Trophoblast cell (in vitro differentiated cells and primary cell): Measurements from ENCODE around the gene SHROOM3.
A peak's percentile ranks its signal among the peaks of the same experiment; 100 is the strongest.

Source experiments
- DNase-seq, 2 donors: peaks; one replicate each; pipeline ENCODE4 v3.0.0-alpha.2; 2016
- H2AFZ ChIP-seq: 2 replicates; pipeline ENCODE4 v1.6.1; 2013; ENCODE audit warnings: low read length, moderate library complexity, mild to moderate bottlenecking; ENCODE audit not compliant: insufficient read depth, poor library complexity
- H2AK5ac ChIP-seq: 2 replicates; pipeline ENCODE4 v1.6.1; 2013; ENCODE audit warnings: mild to moderate bottlenecking, low read length
- H2BK120ac ChIP-seq: 2 replicates; pipeline ENCODE4 v1.6.1; 2013; ENCODE audit warnings: low read length, mild to moderate bottlenecking, moderate library complexity; ENCODE audit not compliant: insufficient read depth, poor library complexity
- H2BK12ac ChIP-seq: 2 replicates; pipeline ENCODE4 v1.6.1; 2013; ENCODE audit warnings: mild to moderate bottlenecking, low read length, moderate library complexity
- H2BK5ac ChIP-seq: 2 replicates; pipeline ENCODE4 v1.6.1; 2013; ENCODE audit warnings: low read length, low read depth, moderate library complexity, mild to moderate bottlenecking; ENCODE audit not compliant: poor library complexity
- H3K14ac ChIP-seq: 2 replicates; pipeline ENCODE4 v1.6.1; 2013; ENCODE audit warnings: mild to moderate bottlenecking, low read length
- H3K18ac ChIP-seq: 2 replicates; pipeline ENCODE4 v1.6.1; 2013; ENCODE audit warnings: mild to moderate bottlenecking, low read length
- H3K23ac ChIP-seq: 2 replicates; pipeline ENCODE4 v1.6.1; 2013; ENCODE audit warnings: low read length
- H3K27ac ChIP-seq: 2 replicates; pipeline ENCODE4 v1.5.1; 2013; ENCODE audit warnings: low read depth, mild to moderate bottlenecking, inconsistent platforms, low read length, moderate library complexity
- H3K27me3 ChIP-seq: 2 replicates; pipeline ENCODE4 v1.6.1; 2013; ENCODE audit warnings: inconsistent platforms, mild to moderate bottlenecking, low read length, moderate library complexity; ENCODE audit not compliant: insufficient read depth
- H3K36me3 ChIP-seq, 2 experiments: 1 replicate in 1 of 2; 2 replicates in 1 of 2; pipeline ENCODE4 v1.6.1; 2013; ENCODE audit warnings: low read length in 2 of 2, mild to moderate bottlenecking in 2 of 2, moderate library complexity in 1 of 2; ENCODE audit not compliant: insufficient read depth in 2 of 2, control insufficient read depth in 1 of 2
- H3K4ac ChIP-seq: 2 replicates; pipeline ENCODE4 v1.6.1; 2013; ENCODE audit warnings: low read depth, mild to moderate bottlenecking, low read length, moderate library complexity
- H3K4me1 ChIP-seq, 2 experiments: 1 replicate in 1 of 2; 2 replicates in 1 of 2; pipeline ENCODE4 v1.6.1; 2013; ENCODE audit warnings: low read length in 2 of 2, mild to moderate bottlenecking in 2 of 2, moderate library complexity in 1 of 2; ENCODE audit not compliant: insufficient read depth in 2 of 2, control insufficient read depth in 1 of 2
- H3K4me2 ChIP-seq: 2 replicates; pipeline ENCODE4 v1.6.1; 2013; ENCODE audit warnings: inconsistent platforms, mild to moderate bottlenecking, low read length, moderate library complexity
- H3K4me3 ChIP-seq: 2 replicates; pipeline ENCODE4 v1.5.1; 2013; ENCODE audit warnings: mild to moderate bottlenecking, low read depth, low read length, inconsistent platforms
- H3K79me1 ChIP-seq: one replicate; pipeline ENCODE4 v1.6.1; 2013; ENCODE audit warnings: low read length
- H3K79me2 ChIP-seq: 2 replicates; pipeline ENCODE4 v1.6.1; 2013; ENCODE audit warnings: low read length, mild to moderate bottlenecking; ENCODE audit not compliant: control insufficient read depth, insufficient read depth, poor library complexity
- H3K9ac ChIP-seq: 2 replicates; pipeline ENCODE4 v1.6.1; 2013; ENCODE audit warnings: mild to moderate bottlenecking, low read length
- H3K9me3 ChIP-seq: 2 replicates; pipeline ENCODE4 v1.6.1; 2013; ENCODE audit warnings: low read depth, mild to moderate bottlenecking, control low read depth, inconsistent platforms, low read length; ENCODE audit not compliant: insufficient read depth
- H4K12ac ChIP-seq: 2 replicates; pipeline ENCODE4 v1.6.1; 2013; ENCODE audit warnings: low read depth, mild to moderate bottlenecking, low read length, moderate library complexity
- H4K8ac ChIP-seq: 2 replicates; pipeline ENCODE4 v1.6.1; 2013; ENCODE audit warnings: low read depth, mild to moderate bottlenecking, low read length, moderate library complexity
- H4K91ac ChIP-seq: one replicate; pipeline ENCODE4 v1.6.1; 2013; ENCODE audit warnings: low read depth, mild to moderate bottlenecking, low read length, moderate library complexity
- WGBS: extraction: QIAGEN DNeasy Blood & Tissue Kit; methylation state at CpG from one replicate; pipeline ENCODE4 v1.1.7; 2013; ENCODE audit warnings: missing lambda C conversion rate; ENCODE audit not compliant: insufficient read length, insufficient coverage; ENCODE audit errors: extremely low coverage; 5-methylcytosine and 5-hydroxymethylcytosine counted together

SHROOM3 gene

DNA sequence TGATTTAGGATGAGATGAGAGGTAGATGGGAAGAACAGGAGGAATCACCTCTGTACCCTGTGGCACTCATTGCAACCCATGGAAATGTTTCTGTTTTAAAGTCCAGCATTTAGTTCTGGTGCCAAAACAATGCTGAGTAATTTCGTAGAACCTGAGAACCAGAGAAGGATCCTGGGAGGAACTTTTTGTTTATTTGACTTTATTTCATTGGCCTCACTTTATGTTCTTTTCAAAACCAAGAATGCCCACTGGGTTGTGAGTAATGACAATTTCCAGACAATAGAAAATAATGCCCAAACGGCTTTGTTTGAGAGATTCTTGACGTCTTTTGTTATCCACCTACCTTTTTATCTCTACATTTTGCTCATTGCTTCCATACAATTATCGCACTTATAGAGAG is 111.3 kb downstream of the SHROOM3 start:
- no peak overlapping the region for H3K27ac ChIP-seq
- H3K4ac ChIP-seq: no peak overlapping the region
- DNase-seq: no peak
- no peaks in the 10 kb centered on the region for H3K9me3 ChIP-seq
- H3K18ac ChIP-seq: no peak overlapping the region
- no peak overlapping the region for H3K9ac ChIP-seq
- no peak overlapping the region for H4K8ac ChIP-seq
- H2AFZ ChIP-seq: no peak overlapping the region
- H2BK5ac ChIP-seq: no peak overlapping the region
- H3K79me2 ChIP-seq: no peaks in the 10 kb centered on the region
- no peak overlapping the region for H4K91ac ChIP-seq
- H3K4me3 ChIP-seq: no peak overlapping the region
- no peaks in the 10 kb centered on the region for H3K27me3 ChIP-seq
- H3K23ac ChIP-seq: no peak overlapping the region
- WGBS: no CpG with 5 or more reads among the region's 4 CpGs
- no peak overlapping the region for H2AK5ac ChIP-seq
- no peak overlapping the region for H3K14ac ChIP-seq
- H3K36me3 ChIP-seq: no peaks in the 10 kb centered on the region
- H2BK120ac ChIP-seq: no peak overlapping the region
- H3K4me1 ChIP-seq: peaks cover 0 to 2% of the 10 kb centered on the region in 2 experiments
- H2BK12ac ChIP-seq: no peak overlapping the region
- H3K4me2 ChIP-seq: no peak overlapping the region
- no peak overlapping the region for H4K12ac ChIP-seq
- H3K79me1 ChIP-seq: peaks cover 3% of the 10 kb centered on the region

DNA sequence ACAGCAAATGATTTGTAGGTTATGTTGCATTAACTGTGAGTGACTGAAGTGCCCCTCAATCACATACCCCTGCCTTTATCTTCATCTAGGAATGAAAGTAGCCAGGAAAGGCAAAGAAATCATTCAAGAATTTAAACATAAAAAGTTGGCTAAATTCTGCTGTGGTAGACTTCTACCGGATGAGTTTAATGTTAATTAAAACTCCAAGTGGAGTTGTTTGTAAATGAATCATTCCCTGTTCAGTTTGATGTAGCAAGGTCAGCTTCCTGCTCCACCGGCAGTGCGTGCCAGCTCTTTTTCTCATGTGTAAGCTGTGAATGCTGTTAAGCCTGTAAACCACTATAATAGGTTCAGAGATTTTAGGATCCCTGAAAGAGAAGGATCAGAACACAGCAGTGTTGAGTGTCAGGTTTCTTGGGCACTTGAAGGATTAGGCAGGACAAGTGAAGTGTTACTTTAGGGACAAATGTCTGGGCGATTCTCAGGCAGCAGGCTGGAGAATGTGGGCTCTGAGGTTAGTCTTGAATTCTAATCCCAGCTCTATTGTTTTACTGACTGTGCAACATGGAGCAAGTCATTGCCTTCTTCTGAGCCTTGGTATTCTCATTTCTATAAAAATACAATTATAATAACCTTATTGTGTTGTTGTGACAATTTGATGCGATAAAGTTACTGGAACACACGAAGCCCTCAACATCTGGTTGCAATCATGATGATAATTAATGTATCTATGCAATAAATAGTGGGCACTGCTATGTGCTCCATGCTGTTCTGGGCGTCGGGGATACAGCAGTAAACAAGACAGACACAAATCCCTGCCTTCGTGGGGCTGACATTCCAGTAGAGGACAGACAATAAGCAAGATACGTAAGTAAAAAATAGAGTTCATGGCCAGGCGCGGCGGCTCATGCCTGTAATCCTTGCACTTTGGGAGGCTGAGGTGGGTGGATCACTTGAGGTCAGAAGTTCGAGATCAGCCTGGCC is 112.0 kb downstream of the SHROOM3 start:
- Histone ChIP-seq H3K4ac (no peak overlapping the region), H4K91ac (no peak overlapping the region), H2AK5ac (no peak overlapping the region), H2BK12ac (no peak overlapping the region), H3K18ac (no peak overlapping the region), H3K79me1 (peaks cover 3% of the 10 kb centered on the region), H3K9me3 (no peaks in the 10 kb centered on the region), H3K23ac (no peak overlapping the region), H3K36me3 (no peaks in the 10 kb centered on the region), H3K9ac (no peak overlapping the region), H3K27ac (no peak overlapping the region), H3K4me1 (peaks cover 0 to 2% of the 10 kb centered on the region in 2 experiments), H2AFZ (no peak overlapping the region), H4K12ac (no peak overlapping the region), H3K14ac (no peak overlapping the region), H2BK5ac (no peak overlapping the region), H3K4me3 (no peak overlapping the region), H3K4me2 (no peak overlapping the region), H4K8ac (no peak overlapping the region), H3K27me3 (no peaks in the 10 kb centered on the region), H2BK120ac (no peak overlapping the region), H3K79me2 (no peaks in the 10 kb centered on the region)
- WGBS: no CpG with 5 or more reads among the region's 14 CpGs
- peak; percentile 31 to 48 for DNase-seq

GRCh38 chr4:76548704-76549103 is 113.7 kb downstream of the SHROOM3 start:
- Histone ChIP-seq H4K8ac (no peak overlapping the region), H2AFZ (no peak overlapping the region), H3K27me3 (no peaks in the 10 kb centered on the region), H3K14ac (no peak overlapping the region), H2BK120ac (no peak overlapping the region), H3K79me1 (peaks cover 3% of the 10 kb centered on the region), H4K91ac (no peak overlapping the region), H2BK5ac (no peak overlapping the region), H3K4me1 (peaks cover 0 to 2% of the 10 kb centered on the region in 2 experiments), H2AK5ac (no peak overlapping the region), H3K23ac (no peak overlapping the region), H3K18ac (no peak overlapping the region), H4K12ac (no peak overlapping the region), H3K27ac (no peak overlapping the region), H2BK12ac (no peak overlapping the region), H3K4me3 (no peak overlapping the region), H3K79me2 (no peaks in the 10 kb centered on the region), H3K4me2 (no peak overlapping the region), H3K4ac (no peak overlapping the region), H3K36me3 (no peaks in the 10 kb centered on the region), H3K9me3 (no peaks in the 10 kb centered on the region), H3K9ac (no peak overlapping the region)
- WGBS: no CpG with 5 or more reads among the region's 7 CpGs
- DNase-seq: peak; percentile 16 to 35

DNA sequence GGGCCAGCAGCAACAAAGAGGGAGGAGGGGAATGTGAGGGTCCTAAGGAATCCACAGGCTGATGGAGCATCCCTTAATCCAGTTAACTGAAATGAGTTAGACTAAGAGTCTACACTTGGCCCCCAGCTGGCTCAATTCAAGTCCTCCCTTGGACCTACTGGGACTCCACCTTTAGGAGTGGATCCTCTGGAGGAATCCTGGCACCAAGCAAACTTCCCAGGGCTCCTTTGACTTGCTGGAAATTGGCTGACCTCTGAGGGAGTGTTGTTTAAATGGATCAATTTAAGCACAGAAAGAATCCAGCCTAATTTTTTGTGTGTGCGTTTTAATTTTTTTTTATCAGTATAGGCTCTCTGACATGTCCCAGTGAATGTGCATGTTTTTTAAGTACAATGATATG is 114.7 kb downstream of the SHROOM3 start:
- H3K36me3 ChIP-seq: no peaks in the 10 kb centered on the region
- H3K4me1 ChIP-seq: peaks cover 0 to 2% of the 10 kb centered on the region in 2 experiments
- no peak overlapping the region for H2BK120ac ChIP-seq
- WGBS: no CpG with 5 or more reads among the region's 1 CpG
- no peak overlapping the region for H3K14ac ChIP-seq
- no peaks in the 10 kb centered on the region for H3K79me2 ChIP-seq
- no peak overlapping the region for H3K18ac ChIP-seq
- H2BK12ac ChIP-seq: no peak overlapping the region
- no peak overlapping the region for H4K91ac ChIP-seq
- H3K79me1 ChIP-seq: peaks cover 3% of the 10 kb centered on the region
- no peak overlapping the region for H3K9ac ChIP-seq
- no peak overlapping the region for H2AK5ac ChIP-seq
- H3K9me3 ChIP-seq: no peaks in the 10 kb centered on the region
- no peak overlapping the region for H2AFZ ChIP-seq
- no peak overlapping the region for H3K4me2 ChIP-seq
- H4K8ac ChIP-seq: no peak overlapping the region
- H3K27me3 ChIP-seq: no peaks in the 10 kb centered on the region
- H2BK5ac ChIP-seq: no peak overlapping the region
- no peak overlapping the region for H4K12ac ChIP-seq
- H3K27ac ChIP-seq: no peak overlapping the region
- no peak for DNase-seq
- no peak overlapping the region for H3K23ac ChIP-seq
- no peak overlapping the region for H3K4me3 ChIP-seq
- no peak overlapping the region for H3K4ac ChIP-seq
